Activated T-cell treated with anti-CD3 and anti-CD28 coated beads, Interleukin-2, amount 50 U/mL, for 48 hours (primary cell): Measurements from ENCODE around the gene ACTN4.
A peak's percentile ranks its signal among the peaks of the same experiment; 100 is the strongest.

Experiments
- DNase-seq, 2 experiments: peaks; one replicate each; pipeline ENCODE4 v3.0.0-alpha.2; 2020

Gene ACTN4

GRCh38 chr19:38727868-38728660, 80.6 kb downstream of the ACTN4 start:
- DNase-seq, result no peak

- DNase-seq, result no peak
These were observed 81.5 kb downstream of the ACTN4 start for GRCh38 chr19:38728752-38729541.

GRCh38 chr19:38729653-38730469, 82.4 kb downstream of the ACTN4 start:
- peak; percentile 84 to 88 for DNase-seq

GRCh38 chr19:38730470-38730730, 83.0 kb downstream of the ACTN4 start:
- DNase-seq, result no peak

GRCh38 chr19:38730731-38731589, 83.5 kb downstream of the ACTN4 start:
- no peak for DNase-seq

- DNase-seq, result no peak
These were observed 84.3 kb downstream of the ACTN4 start for GRCh38 chr19:38731654-38732301.

- DNase-seq, result no peak
These were observed 85.7 kb downstream of the ACTN4 start for GRCh38 chr19:38733241-38733492.

- peak in 1 of 2 experiments; percentile 42 for DNase-seq
These were observed 86.2 kb downstream of the ACTN4 start for GRCh38 chr19:38733493-38734175.

GRCh38 chr19:38734176-38734425, 86.7 kb downstream of the ACTN4 start:
- DNase-seq, result no peak

- peak; percentile 44 to 55 for DNase-seq
These were observed 87.2 kb downstream of the ACTN4 start for GRCh38 chr19:38734426-38735256.

GRCh38 chr19:38735257-38735686, 87.8 kb downstream of the ACTN4 start:
- peak; percentile 48 for DNase-seq

- peak; percentile 67 to 77 for DNase-seq
These were observed 88.6 kb downstream of the ACTN4 start for GRCh38 chr19:38736036-38736412.

GRCh38 chr19:38736413-38737280, 89.2 kb downstream of the ACTN4 start:
- peak; percentile 71 to 78 for DNase-seq

- no peak for DNase-seq
These were observed 89.9 kb downstream of the ACTN4 start for GRCh38 chr19:38737281-38737865.

- DNase-seq, result no peak
These were observed 90.7 kb downstream of the ACTN4 start for GRCh38 chr19:38737921-38738737.

GRCh38 chr19:38739440-38740256, 92.2 kb downstream of the ACTN4 start:
- peak; percentile 37 to 45 for DNase-seq

- DNase-seq, result peak in 1 of 2 experiments; percentile 15
These were observed 92.8 kb downstream of the ACTN4 start for GRCh38 chr19:38740257-38740592.

GRCh38 chr19:38740932-38741331, 93.5 kb downstream of the ACTN4 start:
- DNase-seq, result no peak
